ENCODE measurements around the gene TDRD10.

Gene TDRD10

DNA sequence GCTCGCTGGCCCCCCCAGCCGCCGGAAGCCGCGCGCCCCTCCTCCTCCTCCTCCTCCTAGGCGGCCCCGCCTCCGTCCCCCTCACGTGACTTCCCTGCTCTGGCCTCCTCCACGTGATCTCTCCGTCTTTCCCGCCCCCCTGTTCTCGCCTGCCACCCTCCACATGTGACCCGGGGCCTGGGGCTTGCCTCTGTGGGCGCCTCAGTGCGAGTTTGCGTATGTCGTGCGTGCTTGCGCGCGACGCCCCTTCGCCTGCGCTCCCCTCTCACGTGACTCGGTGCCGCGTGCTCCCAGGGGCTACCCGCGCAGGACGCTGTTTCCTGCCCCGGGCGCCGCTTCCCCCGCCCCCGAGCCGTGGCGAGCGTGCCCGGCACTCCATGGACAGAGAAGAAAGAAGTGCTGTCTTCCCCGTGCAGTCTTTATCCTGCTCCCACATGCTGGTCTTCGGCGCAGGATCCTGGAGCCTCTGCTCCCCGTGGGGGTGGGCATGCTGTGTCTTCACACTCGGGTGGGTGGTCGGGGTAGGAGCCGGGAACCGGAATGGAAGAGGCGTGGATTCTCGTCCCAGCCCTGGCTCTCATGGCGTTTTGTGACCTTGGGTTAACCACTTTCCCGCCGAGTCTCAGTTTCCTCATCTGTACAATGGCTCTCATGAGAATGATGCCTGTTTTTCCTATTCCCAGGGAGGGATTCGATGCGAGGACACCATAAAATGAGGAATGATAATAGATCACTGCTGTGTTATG lies 56.9 kb downstream of the TDRD10 start:
- no peak for TF ChIP-seq REST (IDR thresholded peaks at IDR 0.05; ENCODE audit: insufficient read depth in 1 of 2, low read depth in 2 of 2, low read length in 2 of 2)
- TF ChIP-seq POLR2AphosphoS5 (IDR thresholded peaks at IDR 0.05; ENCODE audit: low read depth, low read length): peak; percentile 66
- peak; percentile 41; the same call in 1 of the 2 replicates for TF ChIP-seq TAF1 (IDR thresholded peaks at IDR 0.05; ENCODE audit: borderline replicate concordance, insufficient read depth, low read length)
- TF ChIP-seq FOXP2 (optimal IDR thresholded peaks at IDR 0.05; ENCODE audit: borderline replicate concordance, extremely low read depth, extremely low read length, insufficient read depth): peak; percentile 99
- TF ChIP-seq SIN3A (IDR thresholded peaks at IDR 0.05; ENCODE audit: borderline replicate concordance, insufficient read depth, low read length): peak; percentile 74

GRCh38 chr1:154559466-154560044 lies 57.5 kb downstream of the TDRD10 start:
- TF ChIP-seq REST (IDR thresholded peaks at IDR 0.05; ENCODE audit: insufficient read depth in 1 of 2, low read depth in 2 of 2, low read length in 2 of 2) (peak; percentile 49 to 64; a peak in 2 of 4 replicates), POLR2AphosphoS5 (IDR thresholded peaks at IDR 0.05; ENCODE audit: low read depth, low read length) (no peak), SIN3A (IDR thresholded peaks at IDR 0.05; ENCODE audit: borderline replicate concordance, insufficient read depth, low read length) (no peak)

GRCh38 chr1:154565876-154566275 lies 63.9 kb downstream of the TDRD10 start:
- TF ChIP-seq SIN3A (IDR thresholded peaks at IDR 0.05; ENCODE audit: borderline replicate concordance, insufficient read depth, low read length) (no peak), POLR2AphosphoS5 (IDR thresholded peaks at IDR 0.05; ENCODE audit: low read depth, low read length) (no peak), REST (IDR thresholded peaks at IDR 0.05; ENCODE audit: insufficient read depth in 1 of 2, low read depth in 2 of 2, low read length in 2 of 2) (no peak), TAF1 (IDR thresholded peaks at IDR 0.05; ENCODE audit: borderline replicate concordance, insufficient read depth, low read length) (no peak), FOXP2 (optimal IDR thresholded peaks at IDR 0.05; ENCODE audit: borderline replicate concordance, extremely low read depth, extremely low read length, insufficient read depth) (no peak)

DNA sequence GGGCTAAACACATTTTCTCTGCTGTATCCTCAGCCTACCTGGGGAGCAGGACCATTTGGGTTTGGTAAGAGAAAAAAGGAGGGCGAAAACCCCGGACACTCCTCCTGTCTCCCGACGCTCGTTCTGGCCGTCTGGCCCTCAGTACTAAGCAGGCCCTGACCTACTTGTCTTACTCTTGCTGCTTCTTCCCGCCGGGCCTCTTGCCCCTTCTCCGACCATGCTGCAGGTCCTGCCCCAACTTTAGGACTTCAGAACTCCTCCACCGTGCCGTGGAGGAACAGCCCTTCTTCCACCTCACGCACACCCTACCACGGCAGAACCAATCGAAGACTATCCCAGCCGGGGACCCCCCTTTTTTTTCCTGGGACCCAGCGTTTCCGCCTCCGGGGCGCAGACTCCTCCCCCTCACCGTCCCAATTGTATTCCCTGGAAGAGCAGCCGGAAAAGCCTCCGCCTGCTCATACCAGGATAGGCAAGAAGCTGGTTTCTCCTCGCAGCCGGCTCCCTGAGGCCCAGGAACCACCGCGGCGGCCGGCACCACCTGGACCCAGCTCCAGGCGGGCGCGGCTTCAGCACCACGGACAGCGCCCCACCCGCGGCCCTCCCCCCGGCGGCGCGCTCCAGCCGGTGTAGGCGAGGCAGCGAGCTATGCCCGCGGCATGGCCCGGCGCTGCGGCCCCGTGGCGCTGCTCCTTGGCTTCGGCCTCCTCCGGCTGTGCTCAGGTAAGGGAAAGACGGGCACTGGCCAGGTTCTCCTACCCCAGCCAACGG lies 65.6 kb downstream of the TDRD10 start, which contains the start of gene CHRNB2:
Gene CHRNB2, plus strand, starts transcription at position 393 of the 771 bp plus-strand sequence. Its CDS starts 267 bp downstream, at position 660.
- TF ChIP-seq SIN3A (IDR thresholded peaks at IDR 0.05; ENCODE audit: borderline replicate concordance, insufficient read depth, low read length) (peak; percentile 89; the same call in 1 of the 2 replicates), FOXP2 (optimal IDR thresholded peaks at IDR 0.05; ENCODE audit: borderline replicate concordance, extremely low read depth, extremely low read length, insufficient read depth) (peak; percentile 57), TAF1 (IDR thresholded peaks at IDR 0.05; ENCODE audit: borderline replicate concordance, insufficient read depth, low read length) (no peak), REST (IDR thresholded peaks at IDR 0.05; ENCODE audit: insufficient read depth in 1 of 2, low read depth in 2 of 2, low read length in 2 of 2) (peak; percentile 96 to 100)
